Spinal cord (tissue), 10 donors: ENCODE data around the gene PRKAR2B. TPM values are rescaled to one million over a fixed set of nuclear protein-coding genes. Genes with fewer than 3 reads are reported as not detected.
A peak's percentile ranks its signal among the peaks of the same experiment; 100 is the strongest.

ENCODE experiments used
- DNase-seq, 6 donors: peaks; one replicate each; pipeline versions ENCODE4 v3.0.0 to v3.0.0-alpha.2; 2013 to 2015; ENCODE audit warnings: low spot score in 6 of 6, low read depth in 4 of 6
- H3K27ac ChIP-seq: one replicate; pipeline ENCODE4 v1.5.1; 2013; ENCODE audit warnings: low read depth, low read length, control low read depth
- H3K27me3 ChIP-seq: one replicate; pipeline ENCODE4 v1.6.1; 2013; ENCODE audit warnings: low read length; ENCODE audit not compliant: control insufficient read depth, insufficient read depth
- H3K36me3 ChIP-seq: one replicate; pipeline ENCODE4 v1.6.1; 2013; ENCODE audit warnings: low read length; ENCODE audit not compliant: control insufficient read depth, insufficient read depth
- H3K4me1 ChIP-seq: one replicate; pipeline ENCODE4 v1.6.1; 2013; ENCODE audit warnings: low read length; ENCODE audit not compliant: control insufficient read depth, insufficient read depth
- H3K4me3 ChIP-seq: one replicate; pipeline ENCODE4 v1.5.1; 2013; ENCODE audit warnings: low read depth, low read length, control low read depth
- H3K9me3 ChIP-seq: one replicate; pipeline ENCODE4 v1.6.1; 2013; ENCODE audit warnings: low read length; ENCODE audit not compliant: control insufficient read depth, insufficient read depth
- WGBS: methylation state at CpG from one replicate; pipeline ENCODE4 v1.1.5; 2013; ENCODE audit warnings: missing lambda C conversion rate; ENCODE audit not compliant: insufficient coverage; 5-methylcytosine and 5-hydroxymethylcytosine counted together
- polyA plus RNA-seq, 2 donors: library from polyadenylated mRNA; unstranded; fragments of 120-200 nt; gene quantifications; one replicate each; pipeline ENCODE4 v1.2.1, GENCODE V29; 2013; ENCODE audit not compliant: insufficient read length in 2 of 2
- total RNA-seq, 2 donors: library from RNA; depleted of rRNA in 1 of 2; stranded (reverse); fragments of 120-200 nt in 1 of 2; fragments of >200 nt in 1 of 2; gene quantifications; one replicate each; pipeline versions ENCODE4 v1.2.3 to v1.2.4, GENCODE V29; 2013 to 2014
- donor health status: healthy.

PRKAR2B gene
- total and polyA plus RNA-seq, 4 donors: 22.2 to 96.0 (median 70.9) TPM

DNA sequence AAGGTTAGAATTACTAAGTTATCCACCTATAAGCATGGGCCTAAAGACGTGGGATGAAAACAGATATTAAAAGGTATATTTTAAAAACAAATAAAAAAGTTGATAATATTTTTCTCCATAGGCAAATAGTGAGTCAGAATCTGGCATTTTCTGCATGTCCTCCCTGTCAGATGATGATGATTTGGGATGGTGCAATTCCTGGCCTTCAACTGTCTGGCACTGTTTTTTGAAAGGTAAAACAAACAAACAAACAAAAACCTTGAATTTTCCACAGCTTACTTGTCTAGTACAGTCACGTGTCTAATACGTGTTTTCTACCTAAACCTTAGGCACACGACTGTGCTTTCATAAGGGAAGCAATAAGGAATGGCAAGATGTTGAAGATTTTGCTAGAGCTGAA is 141.7 kb downstream of the PRKAR2B start:
- Histone ChIP-seq H3K4me1 (no peaks in the 10 kb centered on the region), H3K4me3 (no peak overlapping the region), H3K27me3 (no peaks in the 10 kb centered on the region), H3K36me3 (peaks cover 5% of the 10 kb centered on the region), H3K27ac (no peak overlapping the region), H3K9me3 (no peaks in the 10 kb centered on the region)
- WGBS: no CpG with 5 or more reads among the region's 4 CpGs
- DNase-seq: no peak

DNA sequence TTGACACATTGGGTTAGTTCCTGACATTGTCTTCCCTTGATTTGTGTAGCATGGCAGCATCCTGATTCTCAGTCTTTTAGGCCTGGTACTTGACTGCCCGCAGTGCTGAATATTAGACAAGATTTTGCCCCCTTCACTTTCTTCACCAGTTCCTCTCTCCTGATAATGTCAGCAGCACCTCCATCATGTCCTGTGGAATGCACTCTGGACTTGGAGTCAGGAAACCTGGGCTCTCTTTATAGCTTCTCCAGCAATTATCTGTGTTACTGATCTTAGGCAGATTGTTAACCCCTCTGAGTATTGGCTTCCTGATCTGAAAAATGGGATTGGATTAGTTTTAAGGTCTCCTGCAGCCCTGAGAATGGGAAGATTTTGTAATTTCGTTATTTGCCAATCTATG is 143.3 kb downstream of the PRKAR2B start:
- Histone ChIP-seq H3K36me3 (peaks cover 6% of the 10 kb centered on the region), H3K4me3 (no peak overlapping the region), H3K4me1 (no peaks in the 10 kb centered on the region), H3K9me3 (no peaks in the 10 kb centered on the region), H3K27me3 (no peaks in the 10 kb centered on the region), H3K27ac (no peak overlapping the region)
- DNase-seq: no peak
- 100% methylated on average over 1 of the region's 2 CpGs for WGBS

DNA sequence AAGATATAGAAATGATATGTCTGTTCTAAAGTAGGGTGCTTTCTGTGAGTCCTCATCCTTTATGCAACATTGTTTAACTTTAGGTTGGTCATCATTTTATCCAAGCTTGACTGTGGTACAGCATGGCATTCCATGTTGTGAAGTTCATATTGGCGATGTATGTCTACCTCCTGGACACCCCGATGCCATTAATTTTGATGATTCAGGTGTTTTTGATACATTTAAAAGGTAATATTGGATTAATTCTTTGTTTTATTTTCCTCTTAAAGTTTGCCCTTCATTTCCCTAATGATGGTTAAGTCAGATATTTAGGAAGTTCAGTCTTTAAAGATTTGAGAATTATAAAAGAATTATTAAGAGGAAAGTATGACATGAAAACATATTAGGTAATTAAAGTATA is 145.6 kb downstream of the PRKAR2B start:
- DNase-seq: no peak
- H3K27me3 ChIP-seq: no peaks in the 10 kb centered on the region
- H3K27ac ChIP-seq: no peak overlapping the region
- no peaks in the 10 kb centered on the region for H3K9me3 ChIP-seq
- peaks cover 3% of the 10 kb centered on the region for H3K36me3 ChIP-seq
- H3K4me1 ChIP-seq: no peaks in the 10 kb centered on the region
- 100% methylated on average over 1 of the region's 2 CpGs for WGBS
- no peak overlapping the region for H3K4me3 ChIP-seq

DNA sequence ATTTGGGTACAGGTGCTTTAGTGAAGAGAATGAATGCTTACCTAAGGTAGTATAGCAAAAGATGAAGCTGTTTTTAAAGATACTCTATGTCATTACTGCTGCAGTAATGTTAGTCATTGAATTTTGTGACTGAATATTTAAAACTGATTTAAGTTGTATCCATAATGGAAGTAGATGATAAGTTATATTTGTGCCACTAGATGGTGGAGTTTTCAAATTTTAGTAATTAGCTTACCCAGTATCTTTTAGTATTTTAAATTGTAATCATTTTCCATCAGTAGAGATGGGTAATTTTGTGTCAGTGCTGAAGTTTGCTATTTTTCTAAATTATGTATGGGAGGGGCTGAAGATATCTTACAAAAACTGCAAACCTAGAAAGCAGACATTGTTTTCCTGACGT is 149.5 kb downstream of the PRKAR2B start:
- peaks cover 14% of the 10 kb centered on the region for H3K36me3 ChIP-seq
- no peak overlapping the region for H3K4me3 ChIP-seq
- no CpG with 5 or more reads among the region's 1 CpG for WGBS
- DNase-seq: peak in 2 of 6 donors; percentile 16 to 49
- no peaks in the 10 kb centered on the region for H3K4me1 ChIP-seq
- H3K27ac ChIP-seq: no peak overlapping the region
- H3K27me3 ChIP-seq: no peaks in the 10 kb centered on the region
- no peaks in the 10 kb centered on the region for H3K9me3 ChIP-seq

DNA sequence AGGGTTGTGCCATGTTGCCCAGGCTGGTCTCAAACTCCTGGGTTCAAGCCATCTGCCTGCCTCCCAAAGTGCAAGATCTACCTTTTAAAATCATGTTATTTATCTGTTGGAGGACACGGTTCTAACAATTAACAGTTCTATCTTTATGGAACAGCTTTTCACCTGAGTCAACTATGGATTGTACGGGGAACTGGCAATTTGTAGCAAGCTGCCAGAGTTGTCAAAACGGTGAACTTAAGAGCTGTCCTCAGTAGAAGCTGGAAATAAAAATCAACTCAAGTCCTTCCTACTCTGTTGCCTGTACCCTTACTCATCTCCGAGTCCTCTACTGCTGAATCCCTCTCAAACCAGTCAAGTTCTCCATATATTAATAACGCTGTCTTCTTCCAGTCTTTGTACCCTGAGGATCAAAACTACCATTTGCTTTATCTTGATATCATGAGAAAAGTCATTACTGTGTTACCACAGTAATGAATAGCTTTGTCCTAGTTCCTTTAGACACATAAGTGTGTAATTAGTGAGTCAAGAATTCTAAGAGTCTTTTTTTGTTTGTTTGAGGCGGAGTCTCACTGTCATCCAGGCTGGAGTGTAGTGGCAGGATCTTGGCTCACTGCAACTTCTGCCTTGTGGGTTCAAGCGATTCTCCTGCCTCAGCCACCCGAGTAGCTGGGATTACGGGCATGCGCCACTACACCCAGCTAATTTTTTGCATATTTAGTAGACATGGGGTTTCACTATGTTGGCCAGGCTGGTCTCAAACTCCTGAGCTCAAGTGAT is 152.5 kb downstream of the PRKAR2B start:
- 93% methylated on average over 9 of the region's 10 CpGs for WGBS
- H3K27me3 ChIP-seq: no peaks in the 10 kb centered on the region
- no peaks in the 10 kb centered on the region for H3K4me1 ChIP-seq
- H3K4me3 ChIP-seq: no peak overlapping the region
- no peaks in the 10 kb centered on the region for H3K9me3 ChIP-seq
- DNase-seq: no peak
- no peak overlapping the region for H3K27ac ChIP-seq
- H3K36me3 ChIP-seq: peaks cover 16% of the 10 kb centered on the region

DNA sequence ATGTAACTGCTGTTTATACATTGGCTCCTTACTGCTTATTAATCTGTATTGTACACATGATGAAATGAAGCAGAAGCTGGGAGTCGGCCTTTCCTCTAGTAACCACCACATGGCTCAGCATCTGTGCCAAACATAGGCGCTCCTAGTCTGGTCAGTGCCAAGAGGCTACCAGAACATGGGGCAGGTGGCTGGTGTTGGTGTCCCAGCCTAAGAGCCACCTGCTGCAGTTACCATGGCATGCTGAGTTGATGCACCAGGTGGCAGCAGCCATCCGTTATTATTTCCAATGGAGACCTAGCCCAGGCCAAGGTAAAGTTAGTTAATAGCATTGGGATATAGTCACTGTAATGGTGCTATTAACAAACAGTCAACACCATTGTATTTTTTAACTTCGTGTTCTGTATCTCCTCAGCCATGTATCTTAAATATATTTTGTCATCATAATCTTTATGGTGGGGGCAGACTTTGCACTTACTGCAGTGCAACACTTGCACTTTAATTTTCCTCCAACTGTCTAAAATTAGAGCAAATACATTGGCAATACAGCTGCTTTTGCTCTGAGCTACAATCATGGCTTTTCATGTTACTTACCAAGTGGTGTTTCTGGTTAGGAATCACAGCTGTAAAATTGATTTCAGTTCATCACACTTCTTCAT is 157.4 kb downstream of the PRKAR2B start:
- H3K4me1 ChIP-seq: no peaks in the 10 kb centered on the region
- H3K27me3 ChIP-seq: no peaks in the 10 kb centered on the region
- H3K9me3 ChIP-seq: no peaks in the 10 kb centered on the region
- 17% methylated on average over 1 of the region's 4 CpGs for WGBS
- DNase-seq: peak in 4 of 6 donors; percentile 17 to 80 (median 47)
- H3K36me3 ChIP-seq: peaks cover 6% of the 10 kb centered on the region
- H3K4me3 ChIP-seq: no peak overlapping the region
- H3K27ac ChIP-seq: no peak overlapping the region

DNA sequence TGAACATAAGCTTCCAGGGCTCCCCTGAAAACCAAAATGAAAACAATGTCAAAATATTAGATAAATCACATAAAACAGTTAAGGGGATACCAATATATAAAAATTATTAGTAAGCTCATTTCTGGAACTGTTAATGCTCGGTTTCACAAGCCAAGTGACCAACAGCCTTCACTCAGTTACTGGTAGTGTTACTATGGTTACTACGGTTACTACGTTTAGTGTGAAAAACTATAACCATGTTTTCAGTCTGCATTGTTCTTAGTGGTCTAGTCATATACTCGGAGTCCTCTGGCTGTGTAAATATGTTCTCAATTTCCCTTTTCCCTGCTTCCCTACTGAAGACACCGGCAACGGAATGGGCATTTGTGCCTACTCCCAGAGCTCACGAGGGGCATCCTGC is 159.1 kb downstream of the PRKAR2B start:
- no peak overlapping the region for H3K27ac ChIP-seq
- H3K4me1 ChIP-seq: no peaks in the 10 kb centered on the region
- no CpG with 5 or more reads among the region's 7 CpGs for WGBS
- H3K36me3 ChIP-seq: peaks cover 8% of the 10 kb centered on the region
- no peaks in the 10 kb centered on the region for H3K27me3 ChIP-seq
- no peaks in the 10 kb centered on the region for H3K9me3 ChIP-seq
- no peak for DNase-seq
- H3K4me3 ChIP-seq: no peak overlapping the region

DNA sequence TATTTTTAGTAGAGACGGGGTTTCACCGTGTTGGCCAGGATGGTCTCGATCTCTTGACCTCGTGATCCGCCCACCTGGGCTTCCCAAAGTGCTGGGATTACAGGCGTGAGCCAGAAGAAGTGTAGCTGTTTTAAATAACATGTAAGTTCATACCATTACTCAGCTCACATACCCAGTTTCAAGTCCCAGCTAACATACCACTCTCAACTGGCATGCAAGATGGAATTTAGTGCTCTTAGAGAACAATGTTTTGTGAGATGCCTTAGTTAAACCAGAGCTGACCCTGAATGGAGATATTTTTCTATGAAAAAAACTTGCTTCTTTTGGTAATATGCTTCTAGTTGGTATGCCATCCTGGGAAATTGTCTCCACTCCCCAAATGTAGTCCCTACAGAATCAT is 161.6 kb downstream of the PRKAR2B start:
- peaks cover 5% of the 10 kb centered on the region for H3K36me3 ChIP-seq

DNA sequence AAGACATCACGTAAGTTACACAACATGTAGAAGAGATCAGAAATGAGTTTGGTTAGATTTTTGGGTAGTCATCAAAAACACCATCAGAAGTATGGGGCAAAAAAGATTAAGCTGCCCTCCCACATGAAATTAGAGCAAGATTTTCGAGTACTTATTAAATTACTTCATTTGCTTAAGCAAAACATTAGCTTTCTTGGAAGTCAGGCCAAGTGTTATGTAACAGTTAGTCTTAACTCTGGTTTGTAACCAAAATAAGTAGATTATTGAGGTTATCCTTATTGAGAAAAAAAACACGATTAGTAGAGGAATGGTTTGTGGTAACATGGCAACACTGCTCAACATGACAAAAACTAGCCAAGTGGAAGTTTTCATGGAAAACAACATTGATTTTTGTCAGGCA is 162.2 kb downstream of the PRKAR2B start:
- no CpG with 5 or more reads among the region's 3 CpGs for WGBS
- DNase-seq: no peak
- Histone ChIP-seq H3K27me3 (no peaks in the 10 kb centered on the region), H3K27ac (no peak overlapping the region), H3K9me3 (no peaks in the 10 kb centered on the region), H3K4me1 (no peaks in the 10 kb centered on the region), H3K36me3 (peaks cover 5% of the 10 kb centered on the region), H3K4me3 (no peak overlapping the region)

More for the DNA sequence above, 161.6 kb downstream of the PRKAR2B start:
- DNase-seq: no peak
- H3K27me3 ChIP-seq: no peaks in the 10 kb centered on the region
- no peaks in the 10 kb centered on the region for H3K9me3 ChIP-seq
- WGBS: 100% methylated on average over 3 of the region's 6 CpGs
- no peaks in the 10 kb centered on the region for H3K4me1 ChIP-seq
- H3K27ac ChIP-seq: no peak overlapping the region
- no peak overlapping the region for H3K4me3 ChIP-seq

DNA sequence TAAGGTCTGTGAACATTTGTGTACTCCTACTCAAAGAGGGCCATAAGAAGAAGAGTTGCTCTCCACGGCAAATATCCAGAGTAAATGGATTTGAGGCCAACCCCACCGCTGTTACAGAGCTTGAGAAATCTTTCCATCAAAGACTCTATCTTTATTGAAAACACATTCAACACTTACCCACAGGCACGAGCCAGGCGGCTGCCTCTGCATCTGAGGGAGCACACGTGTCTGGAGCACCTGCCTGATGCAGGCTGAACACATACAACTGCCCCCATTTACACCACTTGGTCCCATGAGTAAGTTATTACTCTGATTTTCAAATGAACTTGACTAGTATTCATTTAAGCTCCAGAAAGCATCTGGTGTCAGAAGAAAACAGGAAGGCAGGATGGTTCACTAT is 163.0 kb downstream of the PRKAR2B start:
- Histone ChIP-seq H3K36me3 (peaks cover 5% of the 10 kb centered on the region), H3K27me3 (no peaks in the 10 kb centered on the region), H3K27ac (no peak overlapping the region), H3K4me3 (no peak overlapping the region), H3K4me1 (no peaks in the 10 kb centered on the region), H3K9me3 (no peaks in the 10 kb centered on the region)
- peak in 1 of 6 donors; percentile 5 for DNase-seq
- WGBS: 84% methylated on average over 3 of the region's 5 CpGs
